ENCODE measurements around the gene PTPRCAP.
"Not testable (repeated sequence)": the region's sequence is repeated elsewhere in the genome, so short reads cannot be mapped to it uniquely, and the experiment has no call there.

GRCh38 chr11:67402192-67402839, 35.2 kb downstream of the PTPRCAP start:
- TF ChIP-seq, protein P1, sequence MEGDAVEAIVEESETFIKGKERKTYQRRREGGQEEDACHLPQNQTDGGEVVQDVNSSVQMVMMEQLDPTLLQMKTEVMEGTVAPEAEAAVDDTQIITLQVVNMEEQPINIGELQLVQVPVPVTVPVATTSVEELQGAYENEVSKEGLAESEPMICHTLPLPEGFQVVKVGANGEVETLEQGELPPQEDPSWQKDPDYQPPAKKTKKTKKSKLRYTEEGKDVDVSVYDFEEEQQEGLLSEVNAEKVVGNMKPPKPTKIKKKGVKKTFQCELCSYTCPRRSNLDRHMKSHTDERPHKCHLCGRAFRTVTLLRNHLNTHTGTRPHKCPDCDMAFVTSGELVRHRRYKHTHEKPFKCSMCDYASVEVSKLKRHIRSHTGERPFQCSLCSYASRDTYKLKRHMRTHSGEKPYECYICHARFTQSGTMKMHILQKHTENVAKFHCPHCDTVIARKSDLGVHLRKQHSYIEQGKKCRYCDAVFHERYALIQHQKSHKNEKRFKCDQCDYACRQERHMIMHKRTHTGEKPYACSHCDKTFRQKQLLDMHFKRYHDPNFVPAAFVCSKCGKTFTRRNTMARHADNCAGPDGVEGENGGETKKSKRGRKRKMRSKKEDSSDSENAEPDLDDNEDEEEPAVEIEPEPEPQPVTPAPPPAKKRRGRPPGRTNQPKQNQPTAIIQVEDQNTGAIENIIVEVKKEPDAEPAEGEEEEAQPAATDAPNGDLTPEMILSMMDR (IDR thresholded peaks at IDR 0.05; ENCODE audit: low read depth, low read length, missing input control): not testable (repeated sequence)
- not testable (repeated sequence) for TF ChIP-seq JUND (IDR thresholded peaks at IDR 0.05); SP1 (IDR thresholded peaks at IDR 0.05); MAX (IDR thresholded peaks at IDR 0.05); TAF1 (conservative IDR thresholded peaks at IDR 0.05); RAD21 (IDR thresholded peaks at IDR 0.05)
- TF ChIP-seq, protein P2, sequence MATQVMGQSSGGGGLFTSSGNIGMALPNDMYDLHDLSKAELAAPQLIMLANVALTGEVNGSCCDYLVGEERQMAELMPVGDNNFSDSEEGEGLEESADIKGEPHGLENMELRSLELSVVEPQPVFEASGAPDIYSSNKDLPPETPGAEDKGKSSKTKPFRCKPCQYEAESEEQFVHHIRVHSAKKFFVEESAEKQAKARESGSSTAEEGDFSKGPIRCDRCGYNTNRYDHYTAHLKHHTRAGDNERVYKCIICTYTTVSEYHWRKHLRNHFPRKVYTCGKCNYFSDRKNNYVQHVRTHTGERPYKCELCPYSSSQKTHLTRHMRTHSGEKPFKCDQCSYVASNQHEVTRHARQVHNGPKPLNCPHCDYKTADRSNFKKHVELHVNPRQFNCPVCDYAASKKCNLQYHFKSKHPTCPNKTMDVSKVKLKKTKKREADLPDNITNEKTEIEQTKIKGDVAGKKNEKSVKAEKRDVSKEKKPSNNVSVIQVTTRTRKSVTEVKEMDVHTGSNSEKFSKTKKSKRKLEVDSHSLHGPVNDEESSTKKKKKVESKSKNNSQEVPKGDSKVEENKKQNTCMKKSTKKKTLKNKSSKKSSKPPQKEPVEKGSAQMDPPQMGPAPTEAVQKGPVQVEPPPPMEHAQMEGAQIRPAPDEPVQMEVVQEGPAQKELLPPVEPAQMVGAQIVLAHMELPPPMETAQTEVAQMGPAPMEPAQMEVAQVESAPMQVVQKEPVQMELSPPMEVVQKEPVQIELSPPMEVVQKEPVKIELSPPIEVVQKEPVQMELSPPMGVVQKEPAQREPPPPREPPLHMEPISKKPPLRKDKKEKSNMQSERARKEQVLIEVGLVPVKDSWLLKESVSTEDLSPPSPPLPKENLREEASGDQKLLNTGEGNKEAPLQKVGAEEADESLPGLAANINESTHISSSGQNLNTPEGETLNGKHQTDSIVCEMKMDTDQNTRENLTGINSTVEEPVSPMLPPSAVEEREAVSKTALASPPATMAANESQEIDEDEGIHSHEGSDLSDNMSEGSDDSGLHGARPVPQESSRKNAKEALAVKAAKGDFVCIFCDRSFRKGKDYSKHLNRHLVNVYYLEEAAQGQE (IDR thresholded peaks at IDR 0.05): peak; percentile 16

Data from liver (tissue), 3 donors.